HG03064 (cell line): Measurements from ENCODE around the gene SPTBN1.

Experiments
- ATAC-seq: cut with Tn5 transposase; IDR thresholded peaks from one replicate; pipeline ENCODE4 v1.9.1; 2021; ENCODE audit warnings: low read depth; ENCODE audit not compliant: unreplicated experiment

The SPTBN1 gene

GRCh38 chr2:54582987-54583386 lies 126.9 kb downstream of the SPTBN1 start:
- no peak for ATAC-seq

GRCh38 chr2:54584598-54584997 lies 128.5 kb downstream of the SPTBN1 start:
- no peak for ATAC-seq

GRCh38 chr2:54585136-54585733 lies 129.1 kb downstream of the SPTBN1 start:
- no peak for ATAC-seq

GRCh38 chr2:54586062-54586461 lies 129.9 kb downstream of the SPTBN1 start:
- no peak for ATAC-seq

GRCh38 chr2:54586494-54586893 lies 130.4 kb downstream of the SPTBN1 start:
- ATAC-seq = no peak

GRCh38 chr2:54587171-54588016 lies 131.3 kb downstream of the SPTBN1 start:
- no peak for ATAC-seq

- no peak for ATAC-seq
Observed at GRCh38 chr2:54588244-54588899, 132.2 kb downstream of the SPTBN1 start.

GRCh38 chr2:54589038-54589339 lies 132.9 kb downstream of the SPTBN1 start:
- ATAC-seq = no peak

GRCh38 chr2:54589340-54590215 lies 133.5 kb downstream of the SPTBN1 start:
- peak; percentile 49 for ATAC-seq

GRCh38 chr2:54590216-54591120 lies 134.3 kb downstream of the SPTBN1 start:
- ATAC-seq = no peak

GRCh38 chr2:54591551-54591950 lies 135.4 kb downstream of the SPTBN1 start:
- no peak for ATAC-seq

GRCh38 chr2:54593249-54593648 lies 137.1 kb downstream of the SPTBN1 start:
- ATAC-seq = no peak

- ATAC-seq = no peak
Observed at GRCh38 chr2:54594048-54594447, 137.9 kb downstream of the SPTBN1 start.

- no peak for ATAC-seq
Observed at GRCh38 chr2:54595161-54595803, 139.2 kb downstream of the SPTBN1 start.

GRCh38 chr2:54595999-54596902 lies 140.1 kb downstream of the SPTBN1 start:
- ATAC-seq = no peak

GRCh38 chr2:54597153-54597848 lies 141.2 kb downstream of the SPTBN1 start:
- ATAC-seq = no peak
